Measurements from ENCODE around the gene IRF6.
A peak's percentile ranks its signal among the peaks of the same experiment; 100 is the strongest.

Gene IRF6

DNA sequence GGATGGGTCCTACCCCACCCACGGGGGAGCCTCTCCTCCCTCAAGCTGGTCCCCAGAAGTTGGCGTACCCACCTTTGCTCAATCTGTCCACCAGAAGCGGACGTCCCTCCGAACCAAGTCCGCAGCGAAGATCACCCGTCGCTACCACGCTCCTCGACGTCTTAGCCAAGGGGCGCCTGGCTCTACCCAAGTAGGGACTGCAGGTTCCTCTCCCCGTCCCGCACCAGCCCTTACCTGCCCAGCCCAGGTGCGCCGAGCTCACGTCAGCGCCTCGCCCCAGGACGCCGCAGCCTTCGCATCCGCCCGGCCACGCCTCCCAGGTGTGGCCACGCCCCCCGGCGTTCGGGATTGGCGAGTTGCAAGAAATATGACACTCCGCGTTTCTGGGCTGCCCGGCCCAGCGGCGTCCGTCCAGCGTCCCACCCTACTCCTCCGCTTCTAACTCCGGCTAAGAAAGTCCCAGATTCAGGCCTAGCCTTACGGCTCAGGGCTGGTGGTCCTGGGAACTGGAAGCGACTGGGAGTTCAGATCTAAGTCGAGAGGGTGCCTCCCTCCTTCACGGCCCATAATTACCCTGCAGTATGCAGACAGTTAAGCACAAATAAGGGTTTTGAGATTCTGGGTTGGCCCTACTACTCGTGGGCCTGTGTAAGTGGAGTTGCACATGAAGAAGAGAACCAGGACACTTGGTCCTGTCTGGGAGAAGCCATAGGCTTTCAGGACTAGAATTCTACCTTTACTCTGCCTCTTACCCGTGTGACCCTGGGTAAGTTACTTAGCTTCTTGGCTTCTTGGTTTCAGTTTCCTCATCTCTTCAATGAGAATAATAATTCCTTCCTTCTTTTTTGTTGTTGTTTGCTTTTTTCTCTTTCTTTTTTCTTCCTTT, at the start of gene IRF6:
IRF6 (minus strand) TSS at position 268 of the 886 bp plus-strand sequence. CDS start 4,729 bp downstream, outside the sequence.
- CTCF ChIA-PET = interaction anchor here (1.6 to 12.6 kb wide), 2 partner anchors 18 to 58 kb away, joined by 3 to 293 read pairs; partner anchors contain the start of gene UTP25
- POLR2A ChIA-PET = no interaction called here
- no peak for DNase-seq (ENCODE audit: low read depth, low spot score)
- TF ChIP-seq, protein P1, sequence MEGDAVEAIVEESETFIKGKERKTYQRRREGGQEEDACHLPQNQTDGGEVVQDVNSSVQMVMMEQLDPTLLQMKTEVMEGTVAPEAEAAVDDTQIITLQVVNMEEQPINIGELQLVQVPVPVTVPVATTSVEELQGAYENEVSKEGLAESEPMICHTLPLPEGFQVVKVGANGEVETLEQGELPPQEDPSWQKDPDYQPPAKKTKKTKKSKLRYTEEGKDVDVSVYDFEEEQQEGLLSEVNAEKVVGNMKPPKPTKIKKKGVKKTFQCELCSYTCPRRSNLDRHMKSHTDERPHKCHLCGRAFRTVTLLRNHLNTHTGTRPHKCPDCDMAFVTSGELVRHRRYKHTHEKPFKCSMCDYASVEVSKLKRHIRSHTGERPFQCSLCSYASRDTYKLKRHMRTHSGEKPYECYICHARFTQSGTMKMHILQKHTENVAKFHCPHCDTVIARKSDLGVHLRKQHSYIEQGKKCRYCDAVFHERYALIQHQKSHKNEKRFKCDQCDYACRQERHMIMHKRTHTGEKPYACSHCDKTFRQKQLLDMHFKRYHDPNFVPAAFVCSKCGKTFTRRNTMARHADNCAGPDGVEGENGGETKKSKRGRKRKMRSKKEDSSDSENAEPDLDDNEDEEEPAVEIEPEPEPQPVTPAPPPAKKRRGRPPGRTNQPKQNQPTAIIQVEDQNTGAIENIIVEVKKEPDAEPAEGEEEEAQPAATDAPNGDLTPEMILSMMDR (IDR thresholded peaks at IDR 0.05; ENCODE audit: insufficient read depth, low read length, missing control alignments) = no peak
- peak within 1 kb of the TSS; percentile 67 for H3K4me3 ChIP-seq (ENCODE audit: low read depth, low read length)

DNA sequence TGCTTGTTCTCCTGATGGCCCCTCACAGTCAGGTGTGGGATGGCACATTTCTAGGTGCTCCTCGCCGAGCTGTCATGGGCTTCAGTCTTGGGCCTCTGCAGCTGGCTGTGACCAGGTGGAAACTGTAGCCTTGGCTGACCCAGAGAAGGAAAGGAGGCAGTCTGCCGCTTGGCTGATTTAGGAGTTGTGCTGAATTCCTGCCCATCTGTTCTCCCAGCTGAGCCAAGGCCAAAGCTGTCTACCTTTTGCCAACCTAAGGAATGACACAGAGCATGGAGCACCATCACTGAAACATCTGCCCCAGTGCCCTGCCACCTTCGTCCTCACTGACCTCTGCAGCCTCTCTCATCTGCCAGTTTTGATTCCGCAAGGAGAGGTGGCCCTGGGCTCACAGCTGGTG, 49.7 kb upstream of the IRF6 start:
- TF ChIP-seq, protein P1 (IDR thresholded peaks at IDR 0.05; ENCODE audit: insufficient read depth, low read length, missing control alignments) = no peak
- no peak for DNase-seq (ENCODE audit: low read depth, low spot score)
- no peak overlapping the region for H3K4me3 ChIP-seq (ENCODE audit: low read depth, low read length)
- POLR2A ChIA-PET = no interaction called here
- CTCF ChIA-PET = interaction anchor here (1.6 to 12.1 kb wide), 7 partner anchors 7 to 132 kb away, joined by 5 to 522 read pairs (median 8); no protein-coding TSS in a partner anchor

DNA sequence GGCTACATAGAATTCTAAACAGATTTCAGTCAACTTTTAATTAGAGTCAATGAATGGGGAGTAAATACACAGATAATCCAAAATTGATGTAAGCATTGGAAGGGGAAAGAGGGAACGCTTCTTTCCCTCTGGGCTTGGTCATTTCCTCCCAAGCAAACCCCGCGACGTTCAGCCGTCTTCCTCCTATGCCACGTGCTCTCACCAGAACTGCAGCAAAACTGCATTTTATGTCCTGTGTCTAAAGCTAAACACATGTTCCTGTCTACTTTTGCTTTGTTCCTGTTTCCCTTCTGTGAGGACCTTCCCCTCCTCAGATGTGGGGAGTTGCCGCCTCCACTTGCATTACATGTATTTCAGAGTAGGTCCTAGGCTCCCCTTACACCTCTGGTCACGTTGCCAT, 49.1 kb upstream of the IRF6 start:
- no peak overlapping the region for H3K4me3 ChIP-seq (ENCODE audit: low read depth, low read length)
- POLR2A ChIA-PET = no interaction called here
- TF ChIP-seq, protein P1 (IDR thresholded peaks at IDR 0.05; ENCODE audit: insufficient read depth, low read length, missing control alignments) = no peak
- CTCF ChIA-PET = interaction anchor here (1.0 to 12.1 kb wide), 8 partner anchors 7 to 133 kb away, joined by 3 to 522 read pairs (median 8); no protein-coding TSS in a partner anchor
- no peak for DNase-seq (ENCODE audit: low read depth, low spot score)

DNA sequence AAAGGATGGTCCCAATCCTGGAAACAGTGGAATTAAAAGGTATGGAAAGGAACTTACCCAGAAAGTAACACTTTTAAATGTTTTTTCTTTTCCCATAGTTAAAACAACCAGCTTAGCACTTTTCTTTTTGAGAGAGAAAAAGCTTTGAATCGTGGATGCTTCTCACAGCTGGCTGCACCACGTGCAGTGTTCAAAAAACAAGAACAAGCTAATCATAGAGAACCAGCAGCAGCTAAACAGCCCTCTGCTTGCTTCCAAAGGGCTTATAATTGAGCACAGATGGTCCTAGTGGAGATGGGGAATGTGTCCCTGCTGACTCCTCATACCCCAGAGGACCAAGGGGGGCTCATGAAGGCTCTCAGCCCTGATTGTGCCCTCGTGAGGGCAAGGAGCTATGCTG, 48.3 kb upstream of the IRF6 start:
- ChIA-PET POLR2A (no interaction called here), CTCF (interaction anchor here (1.0 to 12.1 kb wide), 9 partner anchors 10 to 133 kb away, joined by 3 to 522 read pairs (median 8); partner anchors contain the start of gene UTP25)
- H3K4me3 ChIP-seq (ENCODE audit: low read depth, low read length) = no peak overlapping the region
- DNase-seq (ENCODE audit: low read depth, low spot score) = no peak
- TF ChIP-seq, protein P1 (IDR thresholded peaks at IDR 0.05; ENCODE audit: insufficient read depth, low read length, missing control alignments) = no peak

DNA sequence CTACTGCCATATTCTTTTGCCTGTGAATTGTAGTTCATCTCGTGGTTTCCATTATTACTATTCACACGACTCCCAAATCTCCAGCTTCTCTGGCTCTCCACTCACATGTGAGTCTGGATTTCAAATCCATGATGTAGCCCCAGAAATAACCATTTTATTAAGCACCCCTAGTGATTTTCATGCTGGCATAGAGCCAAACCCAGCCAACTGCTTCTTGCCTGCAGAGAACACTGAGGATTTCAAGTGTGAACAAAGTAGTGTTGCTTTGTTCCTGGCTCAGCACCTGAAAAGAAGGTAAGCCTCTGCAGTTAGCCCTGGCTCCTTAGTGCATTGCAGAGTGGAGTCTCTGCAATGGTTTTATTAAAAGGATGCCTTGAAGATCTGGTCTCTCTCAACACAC, 47.7 kb upstream of the IRF6 start:
- no peak overlapping the region for H3K4me3 ChIP-seq (ENCODE audit: low read depth, low read length)
- DNase-seq (ENCODE audit: low read depth, low spot score) = no peak
- ChIA-PET CTCF (interaction anchor here (1.0 to 12.1 kb wide), 5 partner anchors 14 to 134 kb away, joined by 3 to 522 read pairs (median 8); partner anchors contain the start of gene UTP25), POLR2A (no interaction called here)
- TF ChIP-seq, protein P1 (IDR thresholded peaks at IDR 0.05; ENCODE audit: insufficient read depth, low read length, missing control alignments) = no peak

DNA sequence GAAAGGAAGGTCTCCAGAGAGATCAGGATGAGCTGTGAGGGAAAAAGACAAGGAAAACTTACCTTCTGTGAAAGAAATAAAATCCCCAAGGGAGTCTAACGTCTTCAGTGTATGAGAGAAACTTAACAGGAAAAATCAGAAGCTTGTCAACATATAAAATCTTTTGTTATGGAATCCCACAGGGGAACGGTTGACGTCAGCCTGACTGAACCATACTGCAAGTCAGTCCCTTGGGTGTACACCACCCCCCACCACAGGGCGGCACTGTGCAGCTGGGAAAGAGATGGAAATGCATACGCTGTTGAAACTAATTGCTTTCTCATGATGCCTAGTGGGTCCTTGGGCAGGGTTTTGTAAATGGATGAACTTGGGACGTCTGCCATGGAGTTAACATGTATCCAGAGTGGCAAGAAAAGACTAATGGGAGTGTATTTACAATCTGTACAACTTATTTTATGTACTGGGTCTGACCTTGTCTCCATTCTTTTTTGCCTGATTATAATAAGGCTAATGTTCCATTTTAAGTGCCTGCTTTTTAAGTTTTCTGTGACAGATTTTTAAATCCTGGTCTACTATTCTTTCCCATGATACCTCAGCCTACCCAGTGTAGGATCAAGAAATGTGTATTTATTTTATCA, 44.5 kb upstream of the IRF6 start:
- peak; percentile 77 for DNase-seq (ENCODE audit: low read depth, low spot score)
- H3K4me3 ChIP-seq (ENCODE audit: low read depth, low read length) = no peak overlapping the region
- CTCF ChIA-PET = interaction anchor here (0.6 to 8.4 kb wide), 25 partner anchors 9 to 274 kb away, joined by 3 to 133 read pairs (median 5); partner anchors contain the start of gene UTP25
- TF ChIP-seq, protein P1 (IDR thresholded peaks at IDR 0.05; ENCODE audit: insufficient read depth, low read length, missing control alignments) = peak; percentile 86
- POLR2A ChIA-PET = no interaction called here

All from AG04449 (cell line).